Caco-2 (cell line): ENCODE results near the gene NR2C2. TPM values are rescaled to one million over a fixed set of nuclear protein-coding genes. Genes with fewer than 3 reads are reported as not detected.

ENCODE experiments used
- BruUV-seq: library from RNA; stranded (reverse); fragments of 400-500 nt; replicated peaks from 2 replicates; lab custom pipeline; 2021; lab: Mats Ljungman, UMichigan
- CTCF ChIA-PET: fragments of 300-600 bp; sonication (Branson Sonifier 250); formaldehyde crosslinking; loops from one replicate; lab custom pipeline; 2022; ENCODE audit warnings: antibody characterized with exemption; lab: Charles Lee
- POLR2A ChIA-PET: fragments of 300-600 bp; sonication (Branson Sonifier 250); formaldehyde crosslinking; loops from one replicate; lab custom pipeline; 2022; ENCODE audit warnings: antibody characterized with exemption; lab: Charles Lee
- DNase-seq, 2 experiments: peaks; one replicate each; pipeline versions ENCODE4 v3.0.0 to v3.0.0-alpha.2; 2020 to 2022
- H3K27me3 ChIP-seq: replicated peaks from 2 replicates; pipeline ENCODE4 v1.6.0; 2011; ENCODE audit warnings: low read length; ENCODE audit not compliant: control insufficient read depth, insufficient read depth
- H3K36me3 ChIP-seq: 2 replicates; pipeline ENCODE4 v1.5.1; 2011; ENCODE audit warnings: low read length; ENCODE audit not compliant: control insufficient read depth, insufficient read depth
- H3K4me1 ChIP-seq: fragments of 250-450 bp; sonication (Bioruptor Pico); 2 replicates; pipeline ENCODE4 v1.5.1; 2020; ENCODE audit warnings: mild to moderate bottlenecking
- H3K4me3 ChIP-seq: 2 replicates; pipeline ENCODE4 v1.5.1; 2011; ENCODE audit warnings: low read depth, mild to moderate bottlenecking, control low read depth, low read length
- H3K9me3 ChIP-seq: fragments of 250-450 bp; sonication (Bioruptor Pico); 2 replicates; pipeline ENCODE4 v1.5.1; 2020; ENCODE audit warnings: mild to moderate bottlenecking, moderate library complexity
- H3K27ac Mint-ChIP-seq: one replicate; pipeline ENCODE4 v1.8.0; 2022; ENCODE audit warnings: mixed read lengths; ENCODE audit not compliant: unreplicated experiment
- H3K27me3 Mint-ChIP-seq: one replicate; pipeline ENCODE4 v1.8.0; 2022; ENCODE audit warnings: mixed read lengths; ENCODE audit not compliant: insufficient read depth, unreplicated experiment
- H3K36me3 Mint-ChIP-seq: one replicate; pipeline ENCODE4 v1.8.0; 2022; ENCODE audit warnings: mild to moderate bottlenecking, mixed read lengths; ENCODE audit not compliant: insufficient read depth, unreplicated experiment
- H3K4me1 Mint-ChIP-seq: one replicate; pipeline ENCODE4 v1.8.0; 2022; ENCODE audit warnings: low read depth, mixed read lengths; ENCODE audit not compliant: unreplicated experiment
- H3K4me3 Mint-ChIP-seq: one replicate; pipeline ENCODE4 v1.8.0; 2022; ENCODE audit warnings: mild to moderate bottlenecking, moderate library complexity, mixed read lengths; ENCODE audit not compliant: unreplicated experiment
- H3K9me3 Mint-ChIP-seq: one replicate; pipeline ENCODE4 v1.8.0; 2022; ENCODE audit warnings: mixed read lengths; ENCODE audit not compliant: unreplicated experiment
- intact Hi-C: fragments of 100-400 bp; cut with micrococcal nuclease; formaldehyde crosslinking; loops from one replicate; pipeline ENCODE4 v1.10.0; 2022; ENCODE audit not compliant: unreplicated experiment
- total RNA-seq: library from RNA; stranded (reverse); gene quantifications from 2 replicates; pipeline ENCODE4 v1.2.3, GENCODE V29; 2022
- TF ChIP-seq, protein P1 (sequence below), 2 experiments: fragments of 200-600 bp in 1 of 2; IDR thresholded peaks; 1 replicate in 1 of 2; 2 replicates in 1 of 2; pipeline versions ENCODE4 v1.5.1 to v1.8.0; 2011 to 2022; ENCODE audit warnings: antibody characterized with exemption in 1 of 2, control low read depth in 1 of 2, inconsistent platforms in 1 of 2, low read depth in 1 of 2, low read length in 1 of 2, mild to moderate bottlenecking in 1 of 2, moderate library complexity in 1 of 2; ENCODE audit not compliant: insufficient read depth in 1 of 2, severe bottlenecking in 1 of 2, unreplicated experiment in 1 of 2

Gene NR2C2
- total RNA-seq, 1 experiment from 2014 or later, result 37.0 TPM

DNA sequence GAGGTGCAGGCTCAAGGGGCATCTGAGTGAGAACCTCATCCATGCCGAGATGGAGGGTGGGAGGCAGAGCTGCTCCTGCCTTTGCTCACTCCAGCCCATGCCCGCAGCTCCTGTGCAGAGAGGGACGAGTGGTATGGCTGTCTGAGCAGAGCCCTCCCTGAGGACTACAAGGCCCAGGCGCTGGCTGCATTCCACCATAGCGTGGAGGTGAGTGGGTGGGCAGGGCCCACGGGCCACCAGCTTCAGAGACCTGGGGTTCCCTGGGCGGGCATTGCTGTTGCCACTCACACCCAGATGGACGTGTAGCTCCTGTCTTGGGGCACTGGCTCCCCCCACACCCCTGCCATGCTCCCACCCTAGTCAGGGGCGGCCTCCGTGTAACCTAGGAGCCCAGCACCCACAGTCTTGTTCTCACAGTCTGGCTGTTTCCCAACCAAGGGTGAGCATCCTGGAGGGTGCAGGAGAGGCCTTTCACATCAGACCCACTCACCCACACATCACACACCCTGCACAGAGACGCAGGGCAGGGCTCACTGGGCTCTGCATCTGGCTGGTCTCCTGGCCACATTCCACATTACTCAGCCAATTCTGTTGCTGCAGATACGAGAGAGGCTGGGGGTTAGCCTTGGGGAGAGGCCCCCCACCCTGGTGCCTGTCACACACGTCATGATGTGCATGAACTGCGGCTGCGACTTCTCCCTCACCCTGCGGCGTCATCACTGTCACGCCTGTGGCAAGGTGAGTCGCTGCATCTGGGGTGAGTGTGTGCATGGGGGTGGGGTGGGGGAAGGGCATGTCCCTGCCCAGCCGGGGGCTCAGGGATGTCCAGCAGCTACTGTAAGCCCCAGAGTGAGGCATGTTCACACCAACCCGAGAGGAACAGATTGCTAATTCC lies 25.3 kb upstream of the NR2C2 start:
- no peaks in the 10 kb centered on the region for H3K9me3 Mint-ChIP-seq
- TF ChIP-seq, protein P1, sequence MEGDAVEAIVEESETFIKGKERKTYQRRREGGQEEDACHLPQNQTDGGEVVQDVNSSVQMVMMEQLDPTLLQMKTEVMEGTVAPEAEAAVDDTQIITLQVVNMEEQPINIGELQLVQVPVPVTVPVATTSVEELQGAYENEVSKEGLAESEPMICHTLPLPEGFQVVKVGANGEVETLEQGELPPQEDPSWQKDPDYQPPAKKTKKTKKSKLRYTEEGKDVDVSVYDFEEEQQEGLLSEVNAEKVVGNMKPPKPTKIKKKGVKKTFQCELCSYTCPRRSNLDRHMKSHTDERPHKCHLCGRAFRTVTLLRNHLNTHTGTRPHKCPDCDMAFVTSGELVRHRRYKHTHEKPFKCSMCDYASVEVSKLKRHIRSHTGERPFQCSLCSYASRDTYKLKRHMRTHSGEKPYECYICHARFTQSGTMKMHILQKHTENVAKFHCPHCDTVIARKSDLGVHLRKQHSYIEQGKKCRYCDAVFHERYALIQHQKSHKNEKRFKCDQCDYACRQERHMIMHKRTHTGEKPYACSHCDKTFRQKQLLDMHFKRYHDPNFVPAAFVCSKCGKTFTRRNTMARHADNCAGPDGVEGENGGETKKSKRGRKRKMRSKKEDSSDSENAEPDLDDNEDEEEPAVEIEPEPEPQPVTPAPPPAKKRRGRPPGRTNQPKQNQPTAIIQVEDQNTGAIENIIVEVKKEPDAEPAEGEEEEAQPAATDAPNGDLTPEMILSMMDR (IDR thresholded peaks at IDR 0.05; ENCODE audit: insufficient read depth in 1 of 2, low read depth in 1 of 2, low read length in 1 of 2, severe bottlenecking in 1 of 2, unreplicated experiment in 1 of 2), result no peak
- ChIA-PET POLR2A (no interaction called here), CTCF (interaction anchor here (0.6 to 2.9 kb wide), 12 partner anchors 11 to 413 kb away, joined by 3 to 14 read pairs (median 5); no protein-coding TSS in a partner anchor)
- BruUV-seq, result no TSS peak
- Histone ChIP-seq H3K27me3 (no peaks in the 10 kb centered on the region), H3K4me3 (no peak overlapping the region), H3K36me3 (no peaks in the 10 kb centered on the region), H3K4me1 (no peaks in the 10 kb centered on the region), H3K9me3 (no peaks in the 10 kb centered on the region)
- no peaks in the 10 kb centered on the region for H3K4me1 Mint-ChIP-seq
- intact Hi-C loops, result loop anchor here (1.0 to 5.0 kb wide), 5 partner anchors 65 to 415 kb away; no protein-coding TSS in a partner anchor
- H3K27ac Mint-ChIP-seq, result no peak overlapping the region
- H3K4me3 Mint-ChIP-seq, result no peak overlapping the region
- peaks cover 5% of the 10 kb centered on the region for H3K27me3 Mint-ChIP-seq
- no peaks in the 10 kb centered on the region for H3K36me3 Mint-ChIP-seq
- no peak for DNase-seq

DNA sequence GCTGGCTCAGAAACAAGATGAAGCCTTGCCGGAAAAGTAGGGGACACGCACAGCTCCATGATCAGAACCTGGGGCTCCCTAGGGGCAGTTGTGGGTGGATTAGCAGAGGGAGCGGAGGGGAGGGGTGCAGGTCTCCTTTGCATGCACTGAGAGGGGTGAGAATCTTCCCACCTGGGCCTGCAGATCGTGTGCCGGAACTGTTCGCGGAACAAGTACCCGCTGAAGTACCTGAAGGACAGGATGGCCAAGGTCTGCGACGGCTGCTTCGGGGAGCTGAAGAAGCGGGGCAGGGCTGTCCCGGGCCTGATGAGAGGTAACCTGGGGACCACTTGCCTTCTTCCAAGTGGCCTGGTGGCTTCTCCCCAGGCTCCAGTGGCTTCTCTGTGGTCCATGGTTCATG lies 24.5 kb upstream of the NR2C2 start:
- H3K27ac Mint-ChIP-seq, result no peak overlapping the region
- H3K36me3 ChIP-seq, result no peaks in the 10 kb centered on the region
- H3K9me3 Mint-ChIP-seq, result no peaks in the 10 kb centered on the region
- H3K36me3 Mint-ChIP-seq, result no peaks in the 10 kb centered on the region
- POLR2A ChIA-PET, result no interaction called here
- BruUV-seq, result no TSS peak
- no peaks in the 10 kb centered on the region for H3K9me3 ChIP-seq
- H3K4me1 ChIP-seq, result no peaks in the 10 kb centered on the region
- H3K27me3 ChIP-seq, result no peaks in the 10 kb centered on the region
- no peak for DNase-seq
- H3K27me3 Mint-ChIP-seq, result peaks cover 3% of the 10 kb centered on the region
- TF ChIP-seq, protein P1 (IDR thresholded peaks at IDR 0.05; ENCODE audit: insufficient read depth in 1 of 2, low read depth in 1 of 2, low read length in 1 of 2, severe bottlenecking in 1 of 2, unreplicated experiment in 1 of 2), result no peak
- no peaks in the 10 kb centered on the region for H3K4me1 Mint-ChIP-seq
- H3K4me3 Mint-ChIP-seq, result no peak overlapping the region
- H3K4me3 ChIP-seq, result no peak overlapping the region
- intact Hi-C loops, result loop anchor here (5.0 kb wide), 2 partner anchors 291 to 416 kb away; no protein-coding TSS in a partner anchor
- CTCF ChIA-PET, result no interaction called here

- ChIA-PET POLR2A (no interaction called here), CTCF (no interaction called here)
- H3K27ac Mint-ChIP-seq, result no peak overlapping the region
Measured at GRCh38 chr3:14923476-14923875, 23.9 kb upstream of the NR2C2 start.

More at GRCh38 chr3:14923476-14923875, 23.9 kb upstream of the NR2C2 start:
- H3K27me3 Mint-ChIP-seq, result no peaks in the 10 kb centered on the region
- no peaks in the 10 kb centered on the region for H3K9me3 ChIP-seq
- H3K4me1 Mint-ChIP-seq, result no peaks in the 10 kb centered on the region
- H3K9me3 Mint-ChIP-seq, result no peaks in the 10 kb centered on the region
- BruUV-seq, result no TSS peak
- no peak overlapping the region for H3K4me3 ChIP-seq
- no peaks in the 10 kb centered on the region for H3K36me3 ChIP-seq
- no peak for DNase-seq
- no peaks in the 10 kb centered on the region for H3K4me1 ChIP-seq
- intact Hi-C loops, result loop anchor here (5.0 kb wide), 2 partner anchors 291 to 416 kb away; no protein-coding TSS in a partner anchor
- no peaks in the 10 kb centered on the region for H3K27me3 ChIP-seq
- no peaks in the 10 kb centered on the region for H3K36me3 Mint-ChIP-seq
- TF ChIP-seq, protein P1 (IDR thresholded peaks at IDR 0.05; ENCODE audit: insufficient read depth in 1 of 2, low read depth in 1 of 2, low read length in 1 of 2, severe bottlenecking in 1 of 2, unreplicated experiment in 1 of 2), result no peak
- H3K4me3 Mint-ChIP-seq, result no peak overlapping the region
